Fibroblast of lung (primary cell): ENCODE measurements around the gene RUFY3. TPM values are rescaled to one million over a fixed set of nuclear protein-coding genes. Genes with fewer than 3 reads are reported as not detected.
"Not testable (repeated sequence)": the region's sequence is repeated elsewhere in the genome, so short reads cannot be mapped to it uniquely, and the experiment has no call there.

Source experiments
- DNase-seq, 2 donors: peaks; one replicate each; pipeline versions ENCODE4 v3.0.0 to v3.0.0-alpha.2; 2010; ENCODE audit warnings: low read depth in 2 of 2
- H2AFZ ChIP-seq: 2 replicates; pipeline ENCODE4 v1.5.1; 2012; ENCODE audit warnings: low read length, control low read depth, inconsistent platforms
- H3K27ac ChIP-seq: 2 replicates; pipeline ENCODE4 v1.5.1; 2011; ENCODE audit warnings: low read length, control low read depth; ENCODE audit not compliant: insufficient read depth
- H3K27me3 ChIP-seq: 2 replicates; pipeline ENCODE4 v1.5.1; 2011; ENCODE audit warnings: mild to moderate bottlenecking, low read length; ENCODE audit not compliant: control insufficient read depth, insufficient read depth
- H3K36me3 ChIP-seq: 2 replicates; pipeline ENCODE4 v1.5.1; 2011; ENCODE audit warnings: low read length; ENCODE audit not compliant: control insufficient read depth, insufficient read depth
- H3K4me1 ChIP-seq: 2 replicates; pipeline ENCODE4 v1.5.1; 2011; ENCODE audit warnings: low read length; ENCODE audit not compliant: control insufficient read depth, insufficient read depth; ENCODE audit errors: extremely low read depth
- H3K4me2 ChIP-seq: 2 replicates; pipeline ENCODE4 v1.5.1; 2011; ENCODE audit warnings: low read length, control low read depth; ENCODE audit not compliant: insufficient read depth; ENCODE audit errors: extremely low read depth
- H3K4me3 ChIP-seq, 4 experiments: fragments of 200-600 bp in 1 of 4; sonication (generic) in 1 of 4; replicated peaks in 1 of 4; 2 replicates each; pipeline ENCODE4 v1.5.1; 2011 to 2016; ENCODE audit warnings: low read length in 4 of 4, low read depth in 3 of 4, mild to moderate bottlenecking in 3 of 4, control low read depth in 2 of 4, inconsistent platforms in 1 of 4, mixed read lengths in 1 of 4; ENCODE audit not compliant: insufficient read depth in 1 of 4; ENCODE audit errors: control extremely low read depth in 1 of 4
- H3K79me2 ChIP-seq: 2 replicates; pipeline ENCODE4 v1.5.1; 2012; ENCODE audit warnings: mild to moderate bottlenecking, low read length, inconsistent platforms; ENCODE audit not compliant: control insufficient read depth, insufficient read depth
- H3K9ac ChIP-seq: 2 replicates; pipeline ENCODE4 v1.5.1; 2011; ENCODE audit warnings: mild to moderate bottlenecking, low read length, control low read depth; ENCODE audit not compliant: insufficient read depth
- H3K9me3 ChIP-seq: 2 replicates; pipeline ENCODE4 v1.5.1; 2012; ENCODE audit warnings: low read depth, low read length; ENCODE audit not compliant: control insufficient read depth, insufficient read depth
- H4K20me1 ChIP-seq: 2 replicates; pipeline ENCODE4 v1.5.1; 2011; ENCODE audit warnings: low read length; ENCODE audit not compliant: control insufficient read depth, insufficient read depth; ENCODE audit errors: extremely low read depth
- EZH2 ChIP-seq: IDR thresholded peaks from 2 replicates; pipeline ENCODE4 v1.5.1; 2012; ENCODE audit warnings: low read length, control low read depth, mild to moderate bottlenecking; ENCODE audit errors: missing control alignments
- polyA plus RNA-seq, 2 donors: library from polyadenylated mRNA; depleted of rRNA in 1 of 2; stranded (reverse) in 1 of 2; unstranded in 1 of 2; fragments of >200 nt; gene quantifications; 2 replicates each; pipeline ENCODE4 v1.2.1, GENCODE V29; 2011 to 2012; ENCODE audit warnings: missing spikeins in 1 of 2
- total RNA-seq: library from RNA; depleted of rRNA; stranded (reverse); fragments of >200 nt; gene quantifications from 2 replicates; pipeline ENCODE4 v1.2.1, GENCODE V29; 2014
- TF ChIP-seq, protein P1 (sequence below), 2 donors: IDR thresholded peaks in 1 of 2; conservative IDR thresholded peaks in 1 of 2; 1 replicate in 1 of 2; 2 replicates in 1 of 2; pipeline ENCODE4 v1.5.1; 2011 to 2012; ENCODE audit warnings: low read length in 2 of 2, control low read depth in 1 of 2, inconsistent platforms in 1 of 2, low read depth in 1 of 2, mild to moderate bottlenecking in 1 of 2

The RUFY3 gene
- total and polyA plus RNA-seq, 2 donors (not counting 1 experiment from before 2014, with no cell fraction given) = 36.3 to 97.8 TPM

DNA sequence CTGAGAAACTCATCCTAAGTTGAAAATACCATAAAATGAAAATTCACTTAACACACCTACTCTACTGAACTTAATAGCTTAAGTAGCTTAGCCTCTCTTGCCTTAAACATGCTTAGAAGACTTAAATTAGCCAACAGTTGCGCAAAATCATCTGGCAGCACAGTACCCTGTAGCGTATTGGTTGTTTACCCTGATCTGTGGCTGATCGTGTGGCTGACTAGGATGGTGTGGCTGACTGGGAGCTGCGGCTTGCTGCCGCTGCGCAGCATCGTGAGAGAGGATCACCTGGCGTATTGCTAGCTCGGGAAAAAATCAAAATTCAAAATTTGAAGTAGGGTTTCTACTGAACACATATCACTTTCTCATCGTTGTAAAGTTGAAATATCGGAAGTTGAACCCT, 6.3 kb downstream of the RUFY3 start:
- peaks cover 37% of the 10 kb centered on the region for H3K79me2 ChIP-seq

DNA sequence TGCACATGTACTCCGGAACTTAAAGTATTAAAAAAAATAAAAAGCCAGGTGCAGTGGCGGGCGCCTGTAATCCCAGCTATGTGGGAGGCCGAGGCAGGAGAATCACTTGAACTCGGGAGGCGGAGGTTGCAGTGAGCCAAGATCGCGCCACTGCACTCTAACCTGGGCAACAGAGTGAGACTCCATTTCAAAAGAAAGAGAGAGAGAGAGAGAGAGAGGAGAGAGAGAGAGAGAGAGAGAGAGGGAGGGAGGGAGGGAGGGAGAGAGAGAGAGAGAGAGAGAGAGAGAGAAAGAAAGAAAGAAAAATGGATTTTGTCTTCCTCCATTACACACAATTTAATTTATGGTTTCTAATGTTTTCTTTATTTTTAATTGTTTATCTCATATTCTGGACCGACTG, 11.1 kb downstream of the RUFY3 start:
- not testable (repeated sequence) for H4K20me1 ChIP-seq
- peaks cover 24% of the 10 kb centered on the region for H3K79me2 ChIP-seq

More for the DNA sequence above, 6.3 kb downstream of the RUFY3 start:
- Histone ChIP-seq H3K27me3 (no peaks in the 10 kb centered on the region), H3K27ac (no peak overlapping the region), H3K4me2 (no peak overlapping the region), H4K20me1 (no peaks in the 10 kb centered on the region), H3K9ac (no peak overlapping the region), H2AFZ (no peak overlapping the region), H3K36me3 (peaks cover 2% of the 10 kb centered on the region), H3K9me3 (no peaks in the 10 kb centered on the region), H3K4me3 (no peak overlapping the region), H3K4me1 (no peaks in the 10 kb centered on the region)
- no peak for TF ChIP-seq EZH2
- TF ChIP-seq, protein P1, sequence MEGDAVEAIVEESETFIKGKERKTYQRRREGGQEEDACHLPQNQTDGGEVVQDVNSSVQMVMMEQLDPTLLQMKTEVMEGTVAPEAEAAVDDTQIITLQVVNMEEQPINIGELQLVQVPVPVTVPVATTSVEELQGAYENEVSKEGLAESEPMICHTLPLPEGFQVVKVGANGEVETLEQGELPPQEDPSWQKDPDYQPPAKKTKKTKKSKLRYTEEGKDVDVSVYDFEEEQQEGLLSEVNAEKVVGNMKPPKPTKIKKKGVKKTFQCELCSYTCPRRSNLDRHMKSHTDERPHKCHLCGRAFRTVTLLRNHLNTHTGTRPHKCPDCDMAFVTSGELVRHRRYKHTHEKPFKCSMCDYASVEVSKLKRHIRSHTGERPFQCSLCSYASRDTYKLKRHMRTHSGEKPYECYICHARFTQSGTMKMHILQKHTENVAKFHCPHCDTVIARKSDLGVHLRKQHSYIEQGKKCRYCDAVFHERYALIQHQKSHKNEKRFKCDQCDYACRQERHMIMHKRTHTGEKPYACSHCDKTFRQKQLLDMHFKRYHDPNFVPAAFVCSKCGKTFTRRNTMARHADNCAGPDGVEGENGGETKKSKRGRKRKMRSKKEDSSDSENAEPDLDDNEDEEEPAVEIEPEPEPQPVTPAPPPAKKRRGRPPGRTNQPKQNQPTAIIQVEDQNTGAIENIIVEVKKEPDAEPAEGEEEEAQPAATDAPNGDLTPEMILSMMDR (conservative IDR thresholded peaks at IDR 0.05 in 1 of 2, IDR thresholded peaks at IDR 0.05 in 1 of 2; ENCODE audit: low read depth in 1 of 2, low read length in 2 of 2) = no peak
- DNase-seq = peak in 1 of 2 donors; percentile 44

DNA sequence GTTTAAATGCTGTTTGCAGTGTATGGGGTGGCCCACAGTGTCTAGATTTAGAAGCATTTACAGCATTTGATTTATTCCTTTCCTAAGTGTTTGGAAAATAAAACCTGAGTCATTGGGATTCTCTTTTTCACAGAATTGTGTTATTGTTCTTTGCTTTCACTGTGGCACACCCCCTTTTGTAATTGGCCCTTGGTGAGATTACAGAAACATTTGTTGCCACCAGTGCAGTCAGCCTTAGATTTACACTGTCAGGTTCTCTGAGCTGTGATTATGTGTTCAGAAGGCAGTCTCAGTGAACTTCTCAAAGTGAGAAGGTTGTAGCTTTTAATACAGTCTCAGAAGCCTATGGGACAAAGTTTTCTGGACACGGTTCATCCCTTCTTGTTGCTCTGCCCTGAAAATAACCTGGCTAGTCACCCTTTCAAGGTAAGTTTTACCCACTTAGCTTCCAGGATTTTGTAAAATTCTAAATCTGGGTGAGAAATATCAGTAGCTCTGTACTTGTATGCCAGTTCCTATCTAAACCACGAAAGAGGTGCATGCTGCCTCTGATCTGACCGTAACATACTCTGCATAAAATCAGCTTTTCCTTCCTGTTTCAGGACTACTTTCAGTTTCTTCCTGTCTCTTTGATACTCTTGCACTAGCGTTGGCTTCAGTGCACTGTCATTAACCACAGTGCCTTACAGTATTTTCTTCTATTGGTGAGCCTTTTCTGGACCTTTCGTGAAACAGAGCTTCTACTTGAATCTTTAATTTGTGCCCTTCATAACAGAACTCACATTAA, 12.6 kb downstream of the RUFY3 start:
- H3K9me3 ChIP-seq = no peaks in the 10 kb centered on the region
- H3K27ac ChIP-seq = peak overlapping the region; percentile 77
- peak overlapping the region; percentile 16 for H2AFZ ChIP-seq
- H4K20me1 ChIP-seq = no peaks in the 10 kb centered on the region
- H3K27me3 ChIP-seq = no peaks in the 10 kb centered on the region
- H3K4me2 ChIP-seq = peak overlapping the region; percentile 94
- peak overlapping the region; percentile 47 to 68 (median 52) for H3K4me3 ChIP-seq
- H3K9ac ChIP-seq = peak overlapping the region; percentile 8
- H3K4me1 ChIP-seq = peaks cover 2% of the 10 kb centered on the region
- peaks cover 26% of the 10 kb centered on the region for H3K79me2 ChIP-seq
- peak; percentile 52 to 60 for DNase-seq
- no peak for TF ChIP-seq EZH2
- TF ChIP-seq, protein P1 (conservative IDR thresholded peaks at IDR 0.05 in 1 of 2, IDR thresholded peaks at IDR 0.05 in 1 of 2; ENCODE audit: low read depth in 1 of 2, low read length in 2 of 2) = no peak
- H3K36me3 ChIP-seq = no peaks in the 10 kb centered on the region

More for the DNA sequence above, 11.1 kb downstream of the RUFY3 start:
- not testable (repeated sequence) for H2AFZ ChIP-seq, H3K27ac ChIP-seq, H3K27me3 ChIP-seq, H3K4me3 ChIP-seq, DNase-seq, H3K9me3 ChIP-seq, H3K4me1 ChIP-seq, H3K4me2 ChIP-seq, H3K36me3 ChIP-seq, H3K9ac ChIP-seq
